H1 (cell line): ENCODE measurements around the gene POU3F1. TPM values are rescaled to one million over a fixed set of nuclear protein-coding genes. Genes with fewer than 3 reads are reported as not detected.

Experiments used
- JUN ChIP-seq: IDR thresholded peaks from 2 replicates; pipeline ENCODE4 v1.6.1; 2011; ENCODE audit warnings: low read depth, mild to moderate bottlenecking, improper control_type of control experiment, low read length
- MAFK ChIP-seq: IDR thresholded peaks from 2 replicates; pipeline ENCODE4 v1.6.1; 2012; ENCODE audit warnings: low read depth, mild to moderate bottlenecking, improper control_type of control experiment, low read length
- PHF8 ChIP-seq: fragments of 200-600 bp; sonication (generic); conservative IDR thresholded peaks from 2 replicates; pipeline ENCODE4 v1.7.1; 2012; ENCODE audit warnings: low read depth, mild to moderate bottlenecking, inconsistent platforms, low read length, moderate library complexity
- RFX5 ChIP-seq: IDR thresholded peaks from 2 replicates; pipeline ENCODE4 v1.6.1; 2011; ENCODE audit warnings: low read depth, low read length, improper control_type of control experiment, borderline replicate concordance
- polyA plus RNA-seq, 7 experiments: library from polyadenylated mRNA; depleted of rRNA in 3 of 7; stranded (reverse) in 5 of 7; unstranded in 2 of 7; fragments of >200 nt in 5 of 7; fragments of 200-250 nt in 2 of 7; gene quantifications; 1 replicate in 5 of 7; 2 replicates in 1 of 7; 4 replicates in 1 of 7; pipeline versions ENCODE4 v1.2.1 to v1.2.3, GENCODE V29; 2011 to 2013; ENCODE audit warnings: missing spikeins in 2 of 7, mixed read lengths in 2 of 7
- total RNA-seq: library from RNA; stranded (reverse); fragmentation: NEBNext Ultra II Directional; extraction: Animal tissue kit (Norgen Biotek cat#: 25700); gene quantifications from 2 replicates; pipeline ENCODE4 v1.2.1, GENCODE V29; 2021

The POU3F1 gene
- total and polyA plus RNA-seq, 2 of the 8 experiments (the other 6 are each of a cell fraction or from before 2014, with no cell fraction given), result 4.2 to 10.8 TPM

DNA sequence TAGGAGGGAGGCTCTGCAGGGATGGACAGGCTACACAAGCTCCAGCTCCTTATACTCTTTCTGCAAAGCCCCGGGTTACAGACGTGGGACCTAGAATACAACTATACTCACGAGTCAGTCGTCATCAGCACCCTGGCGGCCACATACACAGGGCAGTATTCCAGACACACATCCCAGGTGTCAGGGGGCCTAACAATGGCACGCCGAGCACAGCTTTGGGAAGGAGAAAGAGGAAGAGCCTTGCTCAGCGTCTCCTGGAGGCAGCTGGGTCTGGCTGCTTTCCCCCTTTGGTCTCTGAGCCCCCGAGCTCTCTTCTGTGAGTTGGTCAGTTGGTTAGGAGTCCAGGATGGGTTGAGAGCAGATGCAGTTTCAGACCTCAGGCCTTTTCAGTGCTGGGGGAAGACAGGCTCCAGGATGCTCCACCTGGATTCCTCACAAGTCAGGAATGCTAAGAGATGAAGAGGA is 4.5 kb upstream of the POU3F1 start (continued):
- no peak for TF ChIP-seq RFX5
- TF ChIP-seq PHF8, result no peak
- no peak for TF ChIP-seq JUN
- TF ChIP-seq MAFK, result no peak
